Hepatocyte (in vitro differentiated cells): ENCODE measurements around the gene SLC44A5. TPM values are rescaled to one million over a fixed set of nuclear protein-coding genes. Genes with fewer than 3 reads are reported as not detected.

Experiments
- DNase-seq: peaks from one replicate; pipeline ENCODE4 v3.0.0-alpha.2; 2016; ENCODE audit warnings: low spot score
- H2AFZ ChIP-seq: fragments of 200-600 bp; sonication (generic); 2 replicates; pipeline ENCODE4 v1.6.0; 2016; ENCODE audit warnings: antibody characterized with exemption, mild to moderate bottlenecking
- H3K27ac ChIP-seq: fragments of 200-600 bp; sonication (generic); 2 replicates; pipeline ENCODE4 v1.5.1; 2016; ENCODE audit warnings: mild to moderate bottlenecking
- H3K27me3 ChIP-seq: fragments of 200-600 bp; sonication (generic); 2 replicates; pipeline ENCODE4 v1.6.1; 2016
- H3K36me3 ChIP-seq: fragments of 200-600 bp; sonication (generic); replicated peaks from 2 replicates; pipeline ENCODE4 v1.5.1; 2016; ENCODE audit warnings: low read depth; ENCODE audit not compliant: insufficient read depth
- H3K4me1 ChIP-seq: fragments of 200-600 bp; sonication (generic); 2 replicates; pipeline ENCODE4 v1.5.1; 2016; ENCODE audit warnings: mild to moderate bottlenecking, moderate library complexity; ENCODE audit not compliant: insufficient read depth
- H3K4me2 ChIP-seq: fragments of 200-600 bp; sonication (generic); 2 replicates; pipeline ENCODE4 v1.6.0; 2016
- H3K4me3 ChIP-seq: fragments of 200-600 bp; sonication (generic); 2 replicates; pipeline ENCODE4 v1.5.1; 2016; ENCODE audit warnings: mild to moderate bottlenecking
- H3K79me2 ChIP-seq: fragments of 200-600 bp; sonication (generic); 2 replicates; pipeline ENCODE4 v1.6.0; 2017; ENCODE audit warnings: mild to moderate bottlenecking
- H3K9me2 ChIP-seq: fragments of 200-600 bp; sonication (generic); replicated peaks from 2 replicates; pipeline ENCODE4 v1.6.0; 2017; ENCODE audit warnings: mild to moderate bottlenecking; ENCODE audit not compliant: insufficient read depth
- H3K9me3 ChIP-seq: fragments of 200-600 bp; sonication (generic); 2 replicates; pipeline ENCODE4 v1.5.1; 2016; ENCODE audit warnings: low read depth, mild to moderate bottlenecking
- H4K20me1 ChIP-seq: fragments of 200-600 bp; sonication (generic); 2 replicates; pipeline ENCODE4 v1.6.0; 2016; ENCODE audit warnings: mild to moderate bottlenecking; ENCODE audit not compliant: insufficient read depth, poor library complexity, severe bottlenecking
- CTCF ChIP-seq: fragments of 200-600 bp; sonication (generic); IDR thresholded peaks from 2 replicates; pipeline ENCODE4 v1.5.1; 2016; ENCODE audit warnings: antibody characterized with exemption, mild to moderate bottlenecking; ENCODE audit not compliant: poor library complexity
- EZH2 ChIP-seq: fragments of 200-600 bp; sonication (generic); IDR thresholded peaks from 2 replicates; pipeline ENCODE4 v1.6.1; 2016; ENCODE audit warnings: antibody characterized with exemption, mild to moderate bottlenecking, borderline replicate concordance
- EZH2phosphoT487 ChIP-seq: fragments of 200-600 bp; sonication (generic); IDR thresholded peaks from one replicate; pipeline ENCODE4 v1.6.1; 2018; ENCODE audit warnings: antibody characterized with exemption, mild to moderate bottlenecking, low read depth, moderate library complexity; ENCODE audit not compliant: unreplicated experiment, severe bottlenecking
- WGBS: methylation state at CpG from one replicate; pipeline ENCODE4 v1.1.6; 2016; ENCODE audit warnings: low lambda C conversion rate; ENCODE audit errors: missing lambda C conversion rate; 5-methylcytosine and 5-hydroxymethylcytosine counted together
- polyA plus RNA-seq: library from polyadenylated mRNA; unstranded; fragments of >200 nt; fragmentation: Nextera tagmentation; extraction: Ambion mirVana; gene quantifications from 2 replicates; pipeline ENCODE4 v1.2.1, GENCODE V29; 2016
- total RNA-seq: library from RNA; depleted of rRNA; stranded (reverse); fragments of >200 nt; gene quantifications from 2 replicates; pipeline ENCODE4 v1.2.3, GENCODE V29; 2014

Gene SLC44A5
- total and polyA plus RNA-seq, 2 experiments from 2014 or later: 2.1 to 4.8 TPM

DNA sequence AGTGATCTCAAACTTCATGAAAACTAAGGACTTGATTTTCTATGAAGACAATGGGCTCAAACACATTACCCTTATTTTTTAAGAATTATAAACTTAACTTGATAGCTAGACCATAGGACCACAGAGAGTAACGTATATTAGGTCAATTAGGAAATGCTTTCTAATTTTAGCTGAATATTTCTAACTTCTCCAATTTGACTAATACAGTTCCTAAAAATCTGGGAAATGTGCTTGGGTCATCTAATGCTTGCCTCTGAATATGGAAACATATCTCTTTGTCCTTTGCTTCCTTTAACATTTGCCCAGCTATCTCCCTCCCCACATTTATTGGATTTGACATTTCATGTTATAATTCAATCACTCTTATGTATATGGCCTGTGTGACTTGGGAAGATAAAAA lies 335.3 kb downstream of the SLC44A5 start:
- H3K27me3 ChIP-seq: no peaks in the 10 kb centered on the region
- H3K9me3 ChIP-seq: no peaks in the 10 kb centered on the region
- no peaks in the 10 kb centered on the region for H3K79me2 ChIP-seq
- no peak overlapping the region for H3K27ac ChIP-seq
- H3K4me1 ChIP-seq: no peaks in the 10 kb centered on the region
- no peaks in the 10 kb centered on the region for H4K20me1 ChIP-seq
- no peak overlapping the region for H3K4me3 ChIP-seq
- H2AFZ ChIP-seq: no peak overlapping the region
- H3K4me2 ChIP-seq: no peak overlapping the region
- WGBS: 86% methylated on average over 1 of the region's 1 CpG
- no peaks in the 10 kb centered on the region for H3K36me3 ChIP-seq
- TF ChIP-seq EZH2: no peak
- no peak for TF ChIP-seq CTCF
- TF ChIP-seq EZH2phosphoT487: no peak
- no peaks in the 10 kb centered on the region for H3K9me2 ChIP-seq
- DNase-seq: no peak

GRCh38 chr1:75274920-75275506 lies 335.9 kb downstream of the SLC44A5 start:
- TF ChIP-seq EZH2phosphoT487 (no peak), EZH2 (no peak)
- Histone ChIP-seq H4K20me1 (no peaks in the 10 kb centered on the region), H3K9me3 (no peaks in the 10 kb centered on the region), H3K4me2 (no peak overlapping the region), H3K36me3 (no peaks in the 10 kb centered on the region), H2AFZ (no peak overlapping the region), H3K9me2 (no peaks in the 10 kb centered on the region), H3K79me2 (no peaks in the 10 kb centered on the region), H3K27me3 (no peaks in the 10 kb centered on the region), H3K4me1 (no peaks in the 10 kb centered on the region), H3K4me3 (no peak overlapping the region), H3K27ac (no peak overlapping the region)
- DNase-seq: no peak

DNA sequence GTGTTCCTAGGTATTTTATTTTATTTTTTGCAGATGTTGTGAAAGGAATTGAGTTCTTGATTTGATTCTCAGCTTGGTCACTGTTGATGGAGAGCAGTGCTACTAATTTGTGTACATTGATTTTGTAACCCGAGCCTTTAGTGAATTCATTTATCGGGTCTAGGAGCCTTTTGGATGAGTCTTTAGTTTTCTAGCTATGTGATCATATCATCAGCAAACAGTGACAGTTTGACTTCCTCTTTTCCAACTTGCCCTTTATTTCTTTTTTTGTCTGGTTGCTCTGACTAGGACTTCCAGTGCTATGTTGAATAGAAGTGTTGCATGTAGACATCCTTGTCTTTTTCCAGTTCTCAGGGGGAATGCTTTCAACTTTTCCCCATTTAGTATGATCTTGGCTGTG lies 337.8 kb downstream of the SLC44A5 start:
- no peak for TF ChIP-seq EZH2phosphoT487
- TF ChIP-seq CTCF: no peak
- TF ChIP-seq EZH2: no peak
- no peak for DNase-seq
- Histone ChIP-seq H2AFZ (no peak overlapping the region), H3K79me2 (no peaks in the 10 kb centered on the region), H3K36me3 (no peaks in the 10 kb centered on the region), H3K4me1 (no peaks in the 10 kb centered on the region), H3K4me2 (no peak overlapping the region), H3K27me3 (no peaks in the 10 kb centered on the region), H3K9me2 (no peaks in the 10 kb centered on the region), H3K27ac (no peak overlapping the region), H3K9me3 (no peaks in the 10 kb centered on the region), H4K20me1 (no peaks in the 10 kb centered on the region), H3K4me3 (no peak overlapping the region)
- 90% methylated on average over 2 of the region's 2 CpGs for WGBS

- Histone ChIP-seq H3K4me1 (no peaks in the 10 kb centered on the region), H3K27ac (no peak overlapping the region), H3K27me3 (no peaks in the 10 kb centered on the region), H3K4me2 (no peak overlapping the region), H3K9me3 (no peaks in the 10 kb centered on the region), H3K9me2 (no peaks in the 10 kb centered on the region), H2AFZ (no peak overlapping the region), H3K4me3 (no peak overlapping the region), H3K36me3 (no peaks in the 10 kb centered on the region), H3K79me2 (no peaks in the 10 kb centered on the region), H4K20me1 (no peaks in the 10 kb centered on the region)
- DNase-seq: peak; percentile 54
- 8% methylated on average over 6 of the region's 6 CpGs for WGBS
- no peak for TF ChIP-seq EZH2phosphoT487
- TF ChIP-seq CTCF: peak; percentile 71
Observed at GRCh38 chr1:75265792-75266191, 345.1 kb downstream of the SLC44A5 start.
